Measurements from ENCODE around the gene SPOCK3.

SPOCK3 gene

GRCh38 chr4:166823848-166824247 lies 410.4 kb downstream of the SPOCK3 start:
- in situ Hi-C loops (cut with MboI; ENCODE audit: low pct_unique_long_range_greater_than_20kb, low sequenced_read_pairs, unreplicated experiment): no loop called here
- no peak for DNase-seq (ENCODE audit: low spot score)
- TF ChIP-seq, protein P1, sequence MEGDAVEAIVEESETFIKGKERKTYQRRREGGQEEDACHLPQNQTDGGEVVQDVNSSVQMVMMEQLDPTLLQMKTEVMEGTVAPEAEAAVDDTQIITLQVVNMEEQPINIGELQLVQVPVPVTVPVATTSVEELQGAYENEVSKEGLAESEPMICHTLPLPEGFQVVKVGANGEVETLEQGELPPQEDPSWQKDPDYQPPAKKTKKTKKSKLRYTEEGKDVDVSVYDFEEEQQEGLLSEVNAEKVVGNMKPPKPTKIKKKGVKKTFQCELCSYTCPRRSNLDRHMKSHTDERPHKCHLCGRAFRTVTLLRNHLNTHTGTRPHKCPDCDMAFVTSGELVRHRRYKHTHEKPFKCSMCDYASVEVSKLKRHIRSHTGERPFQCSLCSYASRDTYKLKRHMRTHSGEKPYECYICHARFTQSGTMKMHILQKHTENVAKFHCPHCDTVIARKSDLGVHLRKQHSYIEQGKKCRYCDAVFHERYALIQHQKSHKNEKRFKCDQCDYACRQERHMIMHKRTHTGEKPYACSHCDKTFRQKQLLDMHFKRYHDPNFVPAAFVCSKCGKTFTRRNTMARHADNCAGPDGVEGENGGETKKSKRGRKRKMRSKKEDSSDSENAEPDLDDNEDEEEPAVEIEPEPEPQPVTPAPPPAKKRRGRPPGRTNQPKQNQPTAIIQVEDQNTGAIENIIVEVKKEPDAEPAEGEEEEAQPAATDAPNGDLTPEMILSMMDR (IDR thresholded peaks at IDR 0.05; ENCODE audit: extremely low read depth, insufficient read depth, missing control alignments): no peak

DNA sequence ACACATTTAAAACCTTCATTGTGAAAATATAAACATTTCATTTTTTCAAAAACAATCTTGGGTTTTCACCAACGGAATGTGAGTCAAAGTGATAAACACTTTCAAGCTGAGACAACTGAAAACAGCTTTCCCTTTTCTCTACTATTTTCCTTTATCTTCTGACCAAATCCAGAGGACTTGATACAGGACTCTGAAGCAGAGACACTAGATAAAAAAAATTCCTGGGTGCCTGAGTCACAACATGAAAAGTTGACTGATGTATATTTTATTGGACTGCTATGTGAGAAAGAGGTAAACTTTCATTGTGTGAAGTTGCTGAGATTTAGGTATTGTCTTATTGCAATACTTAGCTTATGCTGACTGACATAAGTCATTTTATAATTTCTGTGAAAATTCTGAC lies 411.2 kb downstream of the SPOCK3 start:
- in situ Hi-C loops (cut with MboI; ENCODE audit: low pct_unique_long_range_greater_than_20kb, low sequenced_read_pairs, unreplicated experiment): no loop called here
- TF ChIP-seq, protein P1 (IDR thresholded peaks at IDR 0.05; ENCODE audit: extremely low read depth, insufficient read depth, missing control alignments): no peak
- DNase-seq (ENCODE audit: low spot score): no peak

DNA sequence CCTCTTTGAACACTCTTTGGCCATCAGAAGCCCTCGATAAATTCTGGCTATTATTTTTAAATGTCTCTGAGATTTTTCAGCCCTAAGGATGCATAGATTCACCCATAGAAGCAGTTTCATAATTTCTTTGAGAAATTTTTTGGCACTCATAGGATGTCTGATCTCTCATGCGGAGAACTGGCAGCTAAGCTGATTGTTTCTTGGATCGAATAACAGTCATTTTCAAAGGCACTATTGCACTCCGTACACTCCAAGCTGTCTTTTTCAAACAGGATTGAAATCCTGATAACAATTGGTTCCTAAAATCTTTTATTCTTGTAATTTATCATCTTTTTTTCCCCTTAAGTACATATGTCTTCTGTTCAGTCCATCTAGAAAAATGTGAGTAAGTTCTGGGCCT lies 411.9 kb downstream of the SPOCK3 start:
- in situ Hi-C loops (cut with MboI; ENCODE audit: low pct_unique_long_range_greater_than_20kb, low sequenced_read_pairs, unreplicated experiment): no loop called here
- DNase-seq (ENCODE audit: low spot score): no peak
- TF ChIP-seq, protein P1 (IDR thresholded peaks at IDR 0.05; ENCODE audit: extremely low read depth, insufficient read depth, missing control alignments): no peak

DNA sequence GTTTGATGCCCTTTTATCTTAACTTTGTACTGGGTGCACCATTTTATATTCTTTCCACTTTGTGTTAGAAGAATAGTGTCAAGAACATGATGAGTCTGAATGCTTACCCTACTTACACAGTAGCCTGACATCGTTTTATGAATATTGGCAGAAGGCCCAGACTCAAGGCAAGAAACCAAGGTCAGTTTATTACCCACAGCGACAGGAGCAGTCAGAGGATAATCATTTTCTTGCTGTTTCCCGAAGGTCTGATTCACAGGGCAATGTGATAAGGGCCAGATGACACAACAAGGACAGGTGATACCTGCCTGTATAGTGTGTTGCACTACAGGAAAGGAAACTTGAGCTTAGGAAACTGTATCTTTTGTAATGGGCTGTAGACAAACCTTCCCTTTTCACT lies 417.4 kb downstream of the SPOCK3 start:
- TF ChIP-seq, protein P1 (IDR thresholded peaks at IDR 0.05; ENCODE audit: extremely low read depth, insufficient read depth, missing control alignments): no peak
- in situ Hi-C loops (cut with MboI; ENCODE audit: low pct_unique_long_range_greater_than_20kb, low sequenced_read_pairs, unreplicated experiment): no loop called here
- no peak for DNase-seq (ENCODE audit: low spot score)

DNA sequence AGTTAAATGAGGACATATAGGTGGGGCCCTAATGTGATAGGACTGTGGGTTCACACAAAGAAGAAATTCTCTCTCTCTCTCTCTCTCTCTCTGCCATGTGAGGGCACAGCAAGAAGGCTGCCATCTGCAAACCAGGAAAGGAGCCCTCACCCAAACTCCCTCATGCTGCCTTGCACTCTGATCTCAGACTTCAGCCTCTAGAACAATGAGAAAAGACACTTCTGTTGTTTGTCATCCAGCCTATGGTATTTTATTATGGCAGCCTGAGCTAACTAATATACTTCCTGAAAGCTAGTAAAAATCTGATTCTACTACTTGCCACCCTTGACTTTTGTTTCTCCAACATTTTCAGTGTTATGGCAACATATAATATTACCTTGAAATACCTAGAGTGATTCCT lies 425.9 kb downstream of the SPOCK3 start:
- in situ Hi-C loops (cut with MboI; ENCODE audit: low pct_unique_long_range_greater_than_20kb, low sequenced_read_pairs, unreplicated experiment): no loop called here
- TF ChIP-seq, protein P1 (IDR thresholded peaks at IDR 0.05; ENCODE audit: extremely low read depth, insufficient read depth, missing control alignments): no peak
- no peak for DNase-seq (ENCODE audit: low spot score)

GRCh38 chr4:166802346-166802745 lies 431.9 kb downstream of the SPOCK3 start:
- TF ChIP-seq, protein P1 (IDR thresholded peaks at IDR 0.05; ENCODE audit: extremely low read depth, insufficient read depth, missing control alignments): no peak
- in situ Hi-C loops (cut with MboI; ENCODE audit: low pct_unique_long_range_greater_than_20kb, low sequenced_read_pairs, unreplicated experiment): no loop called here
- no peak for DNase-seq (ENCODE audit: low spot score)

DNA sequence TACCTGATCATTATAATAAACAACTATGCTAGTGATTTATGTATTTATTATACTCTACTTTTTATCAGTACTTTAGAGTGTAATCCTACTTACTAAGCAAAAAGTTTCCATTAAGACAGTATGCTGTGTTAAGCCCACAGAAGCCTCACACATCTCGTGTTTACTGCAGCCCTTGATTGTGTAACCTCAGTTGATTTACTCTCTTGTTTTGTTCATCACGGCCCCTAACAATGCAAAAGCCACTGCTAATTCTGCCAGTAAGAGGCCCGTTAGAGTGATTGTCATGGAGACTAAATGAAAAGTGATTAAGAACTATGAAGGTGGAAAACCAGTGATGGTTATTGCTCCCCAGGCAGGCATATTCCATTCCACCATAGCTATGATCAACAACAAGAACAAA lies 436.2 kb downstream of the SPOCK3 start:
- in situ Hi-C loops (cut with MboI; ENCODE audit: low pct_unique_long_range_greater_than_20kb, low sequenced_read_pairs, unreplicated experiment): no loop called here
- TF ChIP-seq, protein P1 (IDR thresholded peaks at IDR 0.05; ENCODE audit: extremely low read depth, insufficient read depth, missing control alignments): no peak
- no peak for DNase-seq (ENCODE audit: low spot score)
